Stimulated activated CD8-positive, alpha-beta memory T cell treated with anti-CD3 and anti-CD28 coated beads, Interleukin-7, amount 100 ng/mL, for 24 hours (primary cell): ENCODE results near the gene MOV10L1.

Experiments
- DNase-seq: peaks from one replicate; pipeline ENCODE4 v3.0.0-alpha.2; 2020; ENCODE audit warnings: low read depth

Gene MOV10L1

DNA sequence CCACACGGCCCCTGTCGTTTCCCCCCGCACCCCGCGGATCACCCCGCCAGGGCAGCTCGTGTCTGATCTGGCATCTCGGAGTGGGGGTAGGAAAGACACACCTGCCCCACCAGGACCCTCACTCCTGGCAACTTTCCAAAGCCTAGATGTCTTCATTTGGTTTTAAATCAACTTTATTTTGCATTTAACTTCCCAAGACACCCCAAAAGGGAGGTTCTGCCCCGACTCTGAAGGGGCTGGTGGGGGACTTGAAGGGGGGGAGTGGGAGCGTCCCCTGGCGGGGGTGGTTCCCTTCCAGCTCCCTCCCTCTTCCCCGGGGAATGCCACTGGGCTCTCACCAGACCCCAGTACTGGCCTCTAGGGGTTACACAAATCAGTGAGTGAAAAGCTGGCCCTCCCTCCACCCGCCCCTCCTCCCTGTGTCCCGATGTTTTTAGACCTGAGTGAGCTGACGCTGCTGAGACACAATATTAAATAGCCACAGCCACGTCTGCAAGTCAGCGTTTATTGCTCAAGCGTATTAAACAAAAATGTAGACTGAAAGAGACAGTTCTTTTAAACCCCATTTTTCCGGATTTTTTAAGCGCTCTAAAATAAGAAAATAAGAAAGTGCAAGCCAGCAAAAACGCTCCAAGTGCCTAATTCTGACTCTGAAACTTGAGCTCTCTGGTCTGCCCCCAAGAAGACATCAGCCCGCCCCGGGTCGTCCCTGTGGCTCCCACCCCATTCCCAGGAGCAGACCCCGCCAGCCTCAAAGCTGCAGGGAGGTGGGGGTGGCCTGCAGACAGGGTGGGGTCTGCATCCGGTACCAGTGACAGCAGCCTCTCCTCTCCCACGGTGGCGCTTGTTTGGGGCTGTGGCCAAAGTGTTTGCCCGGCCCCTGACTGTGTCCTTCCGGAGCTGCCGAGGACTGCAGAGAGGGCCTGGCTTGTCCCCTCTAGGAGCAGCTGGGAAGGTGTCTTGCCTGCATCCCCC lies 30.6 kb upstream of the MOV10L1 start:
- no peak for DNase-seq

DNA sequence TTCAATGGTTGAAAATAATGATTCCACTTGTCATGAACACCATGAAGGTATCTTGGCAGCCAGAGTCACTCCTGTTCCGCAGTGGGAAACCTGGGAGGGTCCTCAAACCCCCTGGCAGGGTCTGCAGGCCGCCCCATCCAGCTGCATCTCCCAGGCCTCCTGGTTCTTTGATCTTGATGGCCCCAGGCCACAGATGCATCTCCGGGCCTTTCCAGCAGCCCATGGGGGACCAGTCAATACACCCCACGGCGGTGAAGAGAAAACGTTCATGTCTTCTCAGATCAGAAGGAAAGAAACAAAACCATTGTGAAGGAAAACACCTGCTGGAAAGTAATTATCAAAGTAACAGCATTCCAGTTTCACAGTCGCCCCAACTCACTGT lies 29.9 kb upstream of the MOV10L1 start:
- no peak for DNase-seq

DNA sequence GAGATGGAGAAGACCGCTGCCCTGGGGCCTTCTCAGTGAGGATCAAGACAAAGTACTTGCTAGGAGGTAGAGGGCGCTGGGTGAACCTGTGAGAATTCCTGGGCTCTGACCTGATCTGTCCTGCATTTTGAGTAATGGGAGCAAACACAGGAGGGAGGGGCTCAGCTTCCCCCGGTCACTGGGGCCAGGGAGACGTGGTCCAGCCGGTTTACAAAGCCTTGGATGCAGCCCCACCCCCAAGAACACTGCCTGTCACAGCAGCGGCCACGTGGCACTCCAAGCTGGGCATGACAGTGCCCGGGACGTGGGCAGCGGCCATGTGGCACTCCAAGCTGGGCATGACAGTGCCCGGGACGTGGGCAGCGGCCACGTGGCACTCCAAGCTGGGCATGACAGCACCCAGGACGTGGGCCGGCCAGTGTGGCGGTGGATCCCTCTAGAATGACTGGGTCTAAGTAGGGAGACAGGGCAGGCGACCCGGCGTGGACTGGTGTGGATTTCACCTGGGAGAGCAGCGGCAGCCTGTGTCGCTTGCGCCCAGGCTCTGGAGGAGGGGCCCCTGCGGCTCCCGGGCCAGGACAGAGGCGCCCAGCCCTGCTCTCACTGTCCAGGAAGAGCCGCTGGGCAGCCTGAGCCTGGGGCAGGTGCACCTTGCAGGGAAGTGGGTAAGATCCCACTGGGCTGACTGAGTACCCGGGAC lies 29.2 kb upstream of the MOV10L1 start:
- no peak for DNase-seq

DNA sequence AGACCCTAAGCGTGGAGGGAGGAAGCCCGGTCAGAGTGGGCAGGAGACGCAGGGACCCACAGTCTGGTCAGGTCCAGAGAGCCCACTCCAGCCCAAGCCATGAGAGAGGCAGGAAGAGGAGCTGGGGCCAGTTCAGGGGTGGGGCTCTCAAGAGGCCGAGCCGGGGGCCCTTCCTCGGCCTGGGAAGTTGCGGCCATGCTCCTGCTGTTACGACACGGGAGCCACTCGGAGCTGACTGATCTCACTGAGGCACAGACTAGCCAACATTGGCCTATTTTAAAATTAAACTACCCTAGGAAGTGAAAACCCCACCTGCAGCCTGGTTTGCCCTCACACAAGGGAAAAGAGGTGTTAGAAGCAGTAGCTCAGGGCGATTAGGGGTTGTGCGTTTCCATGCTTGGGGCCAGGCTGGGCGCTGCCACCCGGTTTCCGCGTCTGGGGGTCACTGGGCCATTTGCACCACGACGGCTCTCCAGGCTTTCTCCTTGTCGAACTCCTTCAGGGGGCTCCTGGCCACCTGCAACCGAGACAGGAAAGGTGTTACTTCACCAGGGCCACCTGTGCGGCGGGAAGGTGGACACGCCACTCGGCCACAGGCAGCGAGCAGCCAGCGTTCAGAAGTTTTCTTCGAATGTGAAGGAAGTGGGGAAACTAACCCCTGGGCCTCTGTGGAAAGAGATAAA lies 28.5 kb upstream of the MOV10L1 start:
- no peak for DNase-seq

DNA sequence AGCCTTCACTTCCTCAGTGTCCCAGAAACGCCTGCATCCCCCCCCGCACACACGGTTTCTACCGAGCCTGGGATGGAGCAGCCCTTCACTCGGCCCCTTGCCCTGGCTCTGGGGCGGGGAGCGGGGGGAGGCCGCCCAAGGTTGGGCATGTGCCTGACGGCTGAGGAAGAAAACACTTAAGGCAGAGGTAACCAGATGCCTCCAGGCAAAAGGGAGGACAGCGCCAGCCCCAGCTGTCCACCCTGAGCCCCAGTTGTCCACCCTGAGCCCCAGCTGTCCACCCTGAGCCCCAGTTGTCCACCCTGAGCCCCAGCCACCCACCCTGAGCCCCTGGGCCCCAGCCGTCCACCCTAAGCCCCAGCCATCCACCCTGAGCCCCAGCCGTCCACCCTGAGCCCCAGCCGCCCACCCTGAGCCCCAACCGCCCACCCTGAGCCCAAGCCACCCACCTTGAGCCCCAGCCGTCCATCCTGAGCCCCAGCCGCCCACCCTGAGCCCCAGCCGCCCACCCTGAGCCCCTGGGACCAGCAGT lies 27.9 kb upstream of the MOV10L1 start:
- DNase-seq = no peak

DNA sequence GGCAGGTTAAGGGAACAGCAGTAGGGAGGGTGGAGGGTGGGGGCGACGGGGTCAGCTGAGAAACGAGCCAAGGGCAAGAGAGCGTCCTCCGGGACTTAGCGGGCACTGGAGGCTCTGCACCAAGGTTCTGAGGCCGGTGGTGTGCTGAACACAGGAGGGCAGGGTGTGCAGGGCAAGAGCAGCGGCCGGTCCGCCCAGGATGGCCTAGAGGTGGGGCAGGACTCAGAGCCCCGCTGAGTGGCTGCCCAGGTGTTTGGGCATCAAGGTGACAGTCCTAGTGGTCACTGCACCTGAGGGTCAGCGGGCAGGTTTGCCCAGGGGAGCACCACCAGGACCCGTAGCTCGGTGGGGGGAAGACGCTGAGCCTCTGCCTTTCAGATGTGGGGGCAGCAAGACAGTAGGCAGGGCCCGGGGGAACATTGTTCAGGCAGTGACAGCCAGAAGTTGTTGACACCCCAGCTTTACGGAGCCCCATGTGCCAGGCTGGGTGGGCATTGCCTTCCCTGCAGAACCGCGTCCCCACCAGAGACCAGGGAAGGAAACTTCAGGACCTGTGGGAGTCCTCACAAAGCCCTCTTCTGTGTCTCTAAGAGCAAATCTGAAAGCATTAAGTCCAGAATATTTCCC lies 27.2 kb upstream of the MOV10L1 start:
- no peak for DNase-seq

DNA sequence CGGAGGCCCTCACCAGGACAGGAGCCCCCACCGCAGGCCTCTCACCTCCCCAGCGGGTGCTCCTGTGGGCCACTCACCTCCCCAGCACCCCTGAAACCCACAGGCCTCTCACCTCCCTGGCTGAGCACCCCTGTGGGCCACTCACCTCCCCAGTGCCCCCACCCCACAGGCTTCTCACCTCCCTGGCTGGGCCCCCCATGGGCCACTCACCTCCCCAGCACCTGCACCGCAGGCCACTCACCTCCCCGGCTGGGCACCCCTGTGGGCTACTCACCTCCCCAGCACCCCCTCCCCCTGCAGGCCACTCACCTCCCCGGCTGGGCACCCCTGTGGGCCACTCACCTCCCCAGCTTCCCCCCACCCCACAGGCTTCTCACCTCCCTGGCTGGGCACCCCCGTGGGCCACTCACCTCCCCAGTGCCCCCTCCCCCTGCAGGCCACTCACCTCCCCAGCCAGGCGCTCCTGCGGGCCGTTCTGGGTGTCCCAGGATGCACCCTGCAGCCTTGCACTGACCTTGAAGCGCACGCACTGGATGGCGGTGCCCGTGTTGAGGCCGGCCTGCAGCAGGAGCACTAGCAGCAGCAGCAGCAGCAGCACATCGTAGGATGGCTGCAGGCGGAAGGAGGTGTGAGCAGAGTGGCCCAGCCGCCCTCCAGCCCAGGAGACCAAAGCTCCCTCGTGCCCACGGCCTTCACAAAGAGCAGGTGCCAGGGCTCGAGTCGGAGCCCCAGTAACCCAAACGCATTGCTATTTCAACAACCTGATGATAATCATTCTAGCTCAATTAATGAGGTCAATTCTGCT lies 26.0 kb upstream of the MOV10L1 start:
- DNase-seq = no peak

DNA sequence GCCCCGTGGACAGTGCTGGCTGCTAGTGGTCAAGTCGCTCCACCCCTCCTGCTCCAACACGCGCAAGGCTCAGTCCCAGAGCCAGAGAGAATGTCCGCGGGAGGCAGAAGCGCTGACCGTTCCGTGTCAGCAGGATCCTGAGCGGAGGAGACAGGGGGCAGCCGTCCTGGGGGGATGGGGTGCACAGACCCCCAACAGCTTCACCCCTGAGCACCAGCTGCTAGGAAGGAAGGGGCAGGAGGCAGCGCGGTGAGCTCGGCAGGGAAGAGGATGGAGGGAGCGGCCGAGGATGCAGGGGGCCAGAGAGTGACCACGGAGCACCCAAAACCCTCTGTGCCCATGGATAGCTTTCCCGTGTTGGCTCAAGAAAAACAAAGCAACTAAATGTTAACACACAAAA lies 25.4 kb upstream of the MOV10L1 start:
- DNase-seq = no peak

DNA sequence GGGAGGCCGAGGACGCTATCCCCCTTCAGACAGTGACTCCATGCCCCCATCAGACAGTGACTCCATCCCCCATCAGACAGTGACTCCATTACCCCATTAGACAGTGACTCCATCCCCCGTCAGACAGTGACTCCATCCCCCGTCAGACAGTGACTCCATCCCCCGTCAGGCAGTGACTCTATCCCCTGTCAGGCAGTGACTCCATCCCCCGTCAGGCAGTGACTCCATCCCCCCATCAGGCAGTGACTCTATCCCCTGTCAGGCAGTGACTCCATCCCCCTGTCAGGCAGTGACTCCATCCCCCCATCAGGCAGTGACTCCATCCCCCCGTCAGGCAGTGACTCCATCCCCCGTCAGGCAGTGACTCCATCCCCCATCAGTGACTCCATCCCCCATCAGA lies 22.6 kb upstream of the MOV10L1 start:
- no peak for DNase-seq

DNA sequence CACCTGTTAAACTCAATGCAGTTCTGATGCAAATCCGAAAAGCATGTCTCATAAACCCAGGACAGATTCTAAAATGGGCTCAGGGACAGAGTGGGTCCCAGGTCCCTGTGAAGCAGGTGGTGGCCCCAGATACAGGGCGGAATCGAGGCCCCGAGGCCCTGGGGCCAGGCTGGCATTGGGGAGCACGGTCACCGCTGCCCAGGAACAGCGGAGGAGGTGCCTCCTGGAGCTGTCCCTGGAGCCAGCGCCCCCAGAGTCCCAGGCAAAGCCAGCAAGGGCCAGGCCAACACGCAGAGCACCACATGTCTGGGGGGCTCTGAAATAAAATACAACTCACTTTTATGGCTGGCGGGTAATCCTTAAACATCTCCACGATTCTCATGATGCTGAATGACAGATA lies 21.7 kb upstream of the MOV10L1 start:
- no peak for DNase-seq

DNA sequence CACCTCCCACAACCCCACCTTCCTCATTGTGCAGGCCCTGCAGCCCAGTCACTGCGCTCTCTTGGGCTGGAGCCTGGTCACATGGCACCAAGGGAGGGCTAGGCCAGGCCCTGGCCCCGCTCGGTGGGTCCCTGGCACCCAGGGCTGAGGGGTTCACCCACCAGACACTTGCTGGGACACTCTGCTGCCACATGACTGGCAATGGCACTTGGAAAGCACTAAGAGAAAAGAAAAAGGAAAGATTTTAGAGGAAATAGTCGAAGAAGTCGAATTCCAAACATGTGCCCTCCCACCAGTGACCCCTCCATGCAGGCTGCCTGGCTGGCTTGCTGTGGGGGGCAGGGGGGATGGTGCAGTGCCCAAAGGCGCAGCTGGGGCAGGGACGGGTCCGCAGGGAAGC lies 19.4 kb upstream of the MOV10L1 start:
- no peak for DNase-seq

DNA sequence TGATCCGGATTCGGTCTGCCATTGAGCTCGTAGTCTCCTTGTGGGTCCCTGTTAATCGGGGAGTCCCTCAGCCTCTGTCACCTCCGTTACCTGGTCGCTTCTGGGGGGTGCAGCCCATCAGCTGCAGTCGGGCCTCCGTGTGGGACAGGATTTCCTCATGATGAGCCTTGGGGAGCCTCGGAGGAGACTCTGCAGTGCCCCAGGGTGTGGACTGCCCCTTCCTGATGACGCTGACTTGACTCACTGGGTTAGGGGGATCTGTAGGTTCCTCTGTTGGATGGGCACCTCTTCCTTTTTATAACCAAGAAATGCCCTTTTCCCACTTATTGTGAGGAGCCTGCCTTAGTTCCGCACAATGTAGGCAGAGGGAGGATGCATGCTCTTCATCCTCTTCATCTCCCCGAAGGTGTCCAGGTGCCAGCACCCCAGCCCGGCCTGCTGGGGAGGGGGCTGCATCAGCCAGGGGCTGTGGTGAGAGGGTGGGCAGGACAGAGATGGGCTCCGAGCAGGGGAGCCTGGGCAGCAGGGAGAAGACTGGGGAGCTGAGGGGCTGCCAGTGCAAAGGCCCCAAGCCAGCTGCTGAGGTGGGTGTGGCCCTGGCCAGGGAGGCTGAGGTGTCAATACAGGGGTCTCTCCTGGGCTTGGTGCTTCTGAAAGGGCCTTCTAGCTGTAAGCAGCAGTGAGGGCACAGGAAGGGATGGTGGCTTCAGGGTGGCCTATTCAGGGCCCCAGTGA lies 18.2 kb upstream of the MOV10L1 start:
- DNase-seq = no peak

DNA sequence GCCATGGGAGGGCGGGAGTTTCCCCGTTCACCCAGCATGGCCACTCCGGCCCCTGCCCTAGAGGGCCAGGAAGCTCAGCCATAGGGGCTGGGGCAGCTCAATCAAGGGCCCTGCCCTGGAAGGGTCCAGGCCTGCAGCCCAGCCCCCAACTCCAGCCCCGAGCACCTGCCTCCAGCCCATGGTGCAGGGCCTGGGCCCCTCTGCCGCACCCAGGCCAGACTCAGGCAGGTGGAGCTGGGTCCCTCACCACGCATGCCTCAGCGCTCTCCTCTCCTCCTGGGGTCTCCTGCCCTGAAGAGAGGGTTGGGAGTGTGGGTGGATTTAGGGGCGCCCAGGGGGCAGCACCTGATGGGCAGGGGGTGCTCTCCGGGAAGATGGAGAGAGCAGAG lies 17.6 kb upstream of the MOV10L1 start:
- no peak for DNase-seq

DNA sequence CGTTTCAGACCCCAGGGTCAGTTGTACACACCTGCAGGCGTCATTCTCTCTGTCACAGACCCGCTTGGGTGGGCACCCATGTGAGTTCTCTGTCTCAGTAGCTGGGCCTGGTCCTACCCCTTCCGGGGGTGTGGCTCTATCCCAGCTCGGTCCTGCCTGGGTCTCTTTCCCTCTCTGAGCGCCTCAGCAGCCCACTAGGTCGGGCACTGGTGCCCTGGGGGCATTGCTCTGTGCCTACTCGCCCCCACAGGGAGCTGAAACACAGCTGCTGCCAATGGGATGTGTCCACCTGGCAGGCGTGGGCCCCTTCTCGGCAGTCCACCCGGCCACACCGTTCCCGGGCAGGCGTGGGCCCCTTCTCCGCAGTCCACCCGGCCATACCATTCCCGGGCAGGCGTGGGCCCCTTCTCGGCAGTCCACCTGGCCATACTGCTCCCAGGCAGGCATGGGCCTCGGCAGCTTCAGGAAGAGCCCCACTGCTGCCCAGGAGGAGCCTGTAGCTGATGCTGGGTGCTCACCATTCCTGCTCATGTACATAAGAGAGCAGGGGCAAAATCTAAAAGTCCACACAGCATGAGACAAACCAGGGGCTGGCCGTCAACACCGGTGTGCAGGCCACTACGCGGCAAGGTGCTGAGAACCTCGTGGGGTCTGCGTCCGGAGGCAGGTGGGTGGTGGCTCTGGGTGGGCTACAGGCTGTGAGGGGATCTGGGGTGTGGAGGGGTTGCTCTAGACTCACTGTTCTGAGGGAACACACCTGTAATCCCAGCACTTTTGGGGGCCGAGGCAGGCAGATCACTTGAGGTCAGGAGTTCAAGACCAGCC lies 16.9 kb upstream of the MOV10L1 start:
- DNase-seq = no peak

DNA sequence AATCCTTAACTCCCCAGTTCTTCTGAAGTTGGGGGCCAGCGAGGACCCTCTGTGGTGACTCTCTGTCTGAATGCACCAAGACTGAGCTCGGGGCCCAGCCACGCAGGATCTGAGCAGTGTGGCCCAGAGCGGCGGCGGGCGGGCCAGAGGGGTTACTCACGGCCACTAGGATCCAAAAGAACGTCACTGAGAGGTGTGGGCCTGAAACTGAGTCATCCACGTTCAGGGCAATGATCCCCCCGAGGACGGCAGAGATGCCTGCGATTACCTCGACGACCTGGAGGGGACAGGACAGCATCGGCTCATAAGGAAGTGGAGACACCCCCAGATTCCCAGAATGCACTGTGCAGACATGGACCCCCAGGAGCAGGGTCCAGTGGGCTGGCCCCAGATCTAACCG lies 15.8 kb upstream of the MOV10L1 start:
- no peak for DNase-seq

DNA sequence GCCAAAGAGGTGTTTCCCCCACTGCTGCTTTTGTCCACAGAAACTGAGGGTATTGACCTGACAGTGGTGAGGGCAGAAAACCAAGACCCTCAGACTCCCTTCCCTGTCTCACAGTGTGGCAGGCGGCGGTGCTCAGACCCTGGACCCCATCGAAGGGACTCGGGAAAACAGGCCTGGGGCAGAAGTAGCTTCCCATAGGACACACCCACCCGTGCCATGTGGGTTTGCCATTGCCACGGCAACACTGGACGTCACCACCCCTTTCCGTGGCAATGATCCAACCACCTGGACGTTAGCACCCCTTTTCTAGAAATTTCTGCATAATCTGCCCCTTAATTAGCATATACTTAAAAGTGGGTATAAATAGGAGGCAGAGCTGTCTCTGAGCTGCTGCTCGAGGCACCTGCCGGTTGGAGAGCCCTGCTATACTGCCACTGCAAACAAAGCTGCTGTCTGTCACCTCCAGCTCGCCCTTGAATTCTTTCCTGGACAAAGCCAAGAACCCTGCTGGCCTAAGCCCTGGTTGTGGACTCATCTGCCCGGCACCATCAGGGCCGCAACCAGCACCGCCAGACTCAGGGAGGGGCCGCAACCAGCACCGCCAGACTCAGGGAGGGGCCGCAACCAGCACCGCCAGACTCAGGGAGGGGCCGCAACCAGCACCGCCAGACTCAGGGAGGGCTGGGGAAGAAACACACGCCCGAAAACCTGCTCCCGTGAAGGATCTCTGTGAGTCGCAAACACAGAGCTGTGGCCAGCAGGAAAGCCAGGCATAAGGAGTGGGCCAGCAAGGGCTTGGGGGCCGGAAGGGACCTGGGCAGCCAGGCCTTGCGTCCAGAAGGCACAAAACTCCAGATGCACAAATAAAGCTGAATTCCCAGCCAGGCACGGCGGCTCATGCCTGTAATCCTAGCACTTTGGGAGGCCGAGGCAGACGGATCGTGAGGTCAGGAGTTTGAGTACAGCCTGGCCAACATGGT lies 15.0 kb upstream of the MOV10L1 start:
- no peak for DNase-seq

DNA sequence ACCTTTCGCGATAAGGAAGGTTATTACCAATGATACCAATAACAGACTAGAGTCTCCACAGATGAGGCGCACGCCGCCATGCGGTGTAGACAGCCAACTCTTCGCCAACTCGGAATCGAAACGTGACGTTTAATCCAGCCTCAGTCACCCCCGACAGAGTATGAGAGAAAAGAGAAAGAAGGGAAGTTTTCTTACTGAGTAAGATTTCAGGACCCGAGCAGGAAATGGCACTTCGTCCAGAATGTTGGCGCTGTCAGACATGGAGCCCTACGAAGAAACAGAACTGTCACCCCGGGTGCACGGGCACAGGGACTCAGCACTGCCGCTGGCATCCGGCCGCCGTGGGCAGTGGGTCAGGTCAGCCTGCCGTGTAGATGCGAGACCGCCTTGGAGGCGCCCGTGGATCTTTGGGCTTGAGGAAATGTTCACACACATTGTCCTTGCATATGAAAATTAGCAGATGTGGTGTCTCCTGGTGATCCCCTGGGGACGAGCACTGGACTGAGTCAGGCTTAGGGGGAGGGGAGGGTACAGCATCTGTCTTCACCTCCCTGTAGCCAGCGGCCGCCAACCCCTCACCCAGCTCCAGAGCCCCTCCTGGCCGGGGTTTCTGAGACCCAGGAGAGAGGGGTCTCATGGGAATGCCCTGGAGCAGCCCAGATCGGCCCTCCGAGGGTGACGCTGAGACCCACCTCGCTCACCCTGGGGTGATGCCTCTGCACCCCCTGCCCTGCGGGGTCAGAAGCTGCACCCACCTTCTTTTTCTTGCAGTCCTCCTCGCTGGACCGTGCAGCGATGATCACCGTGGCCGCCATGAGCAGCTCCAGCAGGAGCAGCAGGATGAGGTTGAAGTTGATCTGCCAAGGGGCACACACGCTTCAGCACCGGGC lies 12.9 kb upstream of the MOV10L1 start:
- no peak for DNase-seq
